Measurements from ENCODE around the gene NUBP2.

Gene NUBP2

GRCh38 chr16:1781758-1782407 lies 877 bp upstream of the NUBP2 start (continued):
- TF ChIP-seq ZBTB26 (tag by site-specific recombination; optimal IDR thresholded peaks at IDR 0.05), result peak; percentile 93

GRCh38 chr16:1784977-1785845 lies 2.5 kb downstream of the NUBP2 start:
- ChIA-PET CTCF (interaction anchor here (0.6 kb wide), 1 partner anchor 11 kb away, joined by 3 read pairs; no protein-coding TSS in a partner anchor), POLR2A (no interaction called here)
- H3K9me3 ChIP-seq (ENCODE audit: control insufficient read depth, insufficient read depth, low read depth, low read length), result no peaks in the 10 kb centered on the region
- no peak overlapping the region for H3K27ac ChIP-seq (ENCODE audit: extremely low read depth, low read depth, low read length)
- peaks cover 6% of the 10 kb centered on the region for H3K4me1 ChIP-seq (ENCODE audit: control insufficient read depth, insufficient read depth, low read length)
- no peak overlapping the region for H3K4me3 ChIP-seq (ENCODE audit: low read depth, low read length)
- TF ChIP-seq KLF17 (tag by site-specific recombination; IDR thresholded peaks at IDR 0.05) (no peak), ZNF707 (tag by site-specific recombination; IDR thresholded peaks at IDR 0.05) (no peak), ZBTB26 (tag by site-specific recombination; optimal IDR thresholded peaks at IDR 0.05) (no peak), IKZF3 (tag by site-specific recombination; IDR thresholded peaks at IDR 0.05) (no peak), TCF7L2 (IDR thresholded peaks at IDR 0.05; ENCODE audit: borderline replicate concordance, low read depth, low read length) (no peak), ZNF704 (tag by site-specific recombination; IDR thresholded peaks at IDR 0.05) (no peak), ZNF302 (tag by site-specific recombination; IDR thresholded peaks at IDR 0.05; ENCODE audit: low read depth) (no peak), ZNF169 (tag by site-specific recombination; IDR thresholded peaks at IDR 0.05) (no peak), ZNF366 (tag by site-specific recombination; conservative IDR thresholded peaks at IDR 0.05) (no peak), ZBTB10 (tag by site-specific recombination; IDR thresholded peaks at IDR 0.05) (no peak), ZNF174 (tag by site-specific recombination; IDR thresholded peaks at IDR 0.05) (no peak), ZNF549 (tag by site-specific recombination; IDR thresholded peaks at IDR 0.05) (no peak), ZNF623 (tag by site-specific recombination; IDR thresholded peaks at IDR 0.05) (no peak), ZNF558 (tag by site-specific recombination; IDR thresholded peaks at IDR 0.05) (no peak), PRDM4 (tag by site-specific recombination; IDR thresholded peaks at IDR 0.05) (no peak), ZNF335 (tag by site-specific recombination; conservative IDR thresholded peaks at IDR 0.05) (no peak), ZNF585B (tag by site-specific recombination; IDR thresholded peaks at IDR 0.05) (no peak), ZNF324 (tag by site-specific recombination; IDR thresholded peaks at IDR 0.05) (no peak)
- peaks cover 15 to 61% of the 10 kb centered on the region in 2 experiments; a peak in 2 of 3 replicates for H3K36me3 ChIP-seq (ENCODE audit: control insufficient read depth in 2 of 2, insufficient read depth in 1 of 2, low read length in 2 of 2)

Data from HEK293 (cell line).